Loucy (cell line): Measurements from ENCODE around the gene TAF4B.

Experiments
- H2AFZ ChIP-seq: fragments of 200-600 bp; sonication (generic); 2 replicates; pipeline ENCODE4 v1.6.0; 2016; ENCODE audit warnings: antibody characterized with exemption, mild to moderate bottlenecking, low read length, moderate library complexity
- H3F3A ChIP-seq: fragments of 200-600 bp; 2 replicates; pipeline ENCODE4 v1.6.0; 2016; ENCODE audit warnings: antibody characterized with exemption, low read depth, mild to moderate bottlenecking
- H3K27me3 ChIP-seq: fragments of 200-600 bp; sonication (generic); 2 replicates; pipeline ENCODE4 v1.6.1; 2014; ENCODE audit warnings: low read length, mild to moderate bottlenecking; ENCODE audit not compliant: insufficient read depth, poor library complexity, severe bottlenecking
- H3K36me3 ChIP-seq: fragments of 200-600 bp; sonication (generic); 2 replicates; pipeline ENCODE4 v1.6.1; 2016; ENCODE audit warnings: low read length; ENCODE audit not compliant: insufficient read depth
- H3K4me1 ChIP-seq: fragments of 200-600 bp; sonication (generic); 2 replicates; pipeline ENCODE4 v1.5.1; 2014; ENCODE audit warnings: low read length, mild to moderate bottlenecking; ENCODE audit not compliant: insufficient read depth, poor library complexity, severe bottlenecking
- H3K4me2 ChIP-seq: fragments of 200-600 bp; sonication (generic); 2 replicates; pipeline ENCODE4 v1.6.0; 2014; ENCODE audit warnings: antibody characterized with exemption, low read length, low read depth, mild to moderate bottlenecking; ENCODE audit not compliant: poor library complexity, severe bottlenecking
- H3K4me3 ChIP-seq: fragments of 200-600 bp; sonication (generic); 2 replicates; pipeline ENCODE4 v1.5.1; 2014; ENCODE audit warnings: low read length, mild to moderate bottlenecking, mixed read lengths; ENCODE audit not compliant: poor library complexity, severe bottlenecking
- H3K79me2 ChIP-seq: fragments of 200-600 bp; sonication (generic); 2 replicates; pipeline ENCODE4 v1.6.1; 2014; ENCODE audit warnings: low read length; ENCODE audit not compliant: insufficient read depth
- H3K9ac ChIP-seq: fragments of 200-600 bp; sonication (generic); 2 replicates; pipeline ENCODE4 v1.6.0; 2014; ENCODE audit warnings: mild to moderate bottlenecking, low read depth, low read length, moderate library complexity; ENCODE audit not compliant: poor library complexity, severe bottlenecking
- H3K9me2 ChIP-seq: fragments of 200-600 bp; sonication (generic); replicated peaks from 2 replicates; pipeline ENCODE4 v1.6.1; 2016; ENCODE audit warnings: low read depth, low read length, mixed read lengths
- H3K9me3 ChIP-seq: fragments of 200-600 bp; sonication (generic); 2 replicates; pipeline ENCODE4 v1.6.1; 2014; ENCODE audit warnings: mild to moderate bottlenecking, antibody characterized with exemption, low read length, low read depth; ENCODE audit not compliant: insufficient read depth
- H4K20me1 ChIP-seq: fragments of 200-600 bp; sonication (generic); 2 replicates; pipeline ENCODE4 v1.6.0; 2014; ENCODE audit warnings: antibody characterized with exemption, low read length, mild to moderate bottlenecking; ENCODE audit not compliant: insufficient read depth, poor library complexity, severe bottlenecking
- CTCF ChIP-seq: fragments of 200-600 bp; sonication (generic); conservative IDR thresholded peaks from 2 replicates; pipeline ENCODE4 v1.5.1; 2014; ENCODE audit warnings: mild to moderate bottlenecking, antibody characterized with exemption, low read length
- EZH2phosphoT487 ChIP-seq: fragments of 200-600 bp; IDR thresholded peaks from 2 replicates; pipeline ENCODE4 v1.6.1; 2018; ENCODE audit warnings: antibody characterized with exemption, mild to moderate bottlenecking, moderate library complexity, borderline replicate concordance

The TAF4B gene

DNA sequence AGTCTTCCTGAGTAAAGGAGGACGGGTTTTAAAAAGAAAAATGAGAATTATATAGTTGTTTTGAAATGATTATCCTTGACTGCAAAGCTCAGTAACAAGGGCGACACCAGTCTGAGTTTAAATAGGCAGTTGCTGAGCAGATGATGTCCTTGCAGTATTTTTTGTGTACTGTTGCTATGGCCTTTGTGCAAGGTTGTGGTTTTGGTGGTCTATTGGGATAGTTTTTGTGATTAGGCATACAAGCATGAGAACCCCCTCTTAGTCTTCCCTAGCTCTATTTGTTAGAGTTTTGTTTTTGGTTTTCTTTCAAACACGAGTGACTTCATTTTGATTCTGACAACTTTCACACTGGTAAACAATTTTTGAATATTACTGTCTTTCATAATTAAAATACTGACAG is 64.1 kb downstream of the TAF4B start:
- Histone ChIP-seq H3K4me2 (no peak overlapping the region), H3K9me2 (no peaks in the 10 kb centered on the region), H3K4me1 (peaks cover 8% of the 10 kb centered on the region), H3K36me3 (peaks cover 44% of the 10 kb centered on the region; the same call in 1 of the 2 replicates), H4K20me1 (no peaks in the 10 kb centered on the region), H3K4me3 (no peak overlapping the region), H3K9me3 (no peaks in the 10 kb centered on the region), H3K79me2 (no peaks in the 10 kb centered on the region), H3K9ac (no peak overlapping the region), H3F3A (no peaks in the 10 kb centered on the region), H3K27me3 (no peaks in the 10 kb centered on the region), H2AFZ (no peak overlapping the region)
- TF ChIP-seq EZH2phosphoT487 (no peak), CTCF (no peak)

DNA sequence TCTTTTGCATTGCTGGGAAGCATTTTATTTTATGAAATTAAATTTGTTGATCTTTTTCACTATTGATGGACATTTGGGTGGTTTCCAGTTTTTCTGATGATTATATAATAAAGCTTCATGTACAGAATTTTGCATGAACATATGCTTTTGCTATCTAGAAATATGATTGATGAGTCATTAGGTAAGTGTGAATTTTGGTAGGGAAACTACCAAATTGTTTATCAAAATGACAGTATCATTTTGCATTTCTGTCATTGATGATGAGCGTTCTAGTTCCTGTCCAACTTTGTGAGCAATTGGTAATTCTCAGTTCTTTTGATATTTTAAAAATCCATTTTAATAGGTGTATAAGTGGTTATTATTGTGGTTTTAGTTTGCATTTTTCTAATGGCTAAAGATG is 67.7 kb downstream of the TAF4B start:
- no peaks in the 10 kb centered on the region for H3K4me1 ChIP-seq
- H3K9ac ChIP-seq = no peak overlapping the region
- peaks cover 28% of the 10 kb centered on the region; the same call in 1 of the 2 replicates for H3K36me3 ChIP-seq
- H2AFZ ChIP-seq = no peak overlapping the region
- no peaks in the 10 kb centered on the region for H3K9me2 ChIP-seq
- H3K4me2 ChIP-seq = no peak overlapping the region
- H3K4me3 ChIP-seq = no peak overlapping the region
- no peaks in the 10 kb centered on the region for H3F3A ChIP-seq
- H3K79me2 ChIP-seq = no peaks in the 10 kb centered on the region
- H4K20me1 ChIP-seq = no peaks in the 10 kb centered on the region
- H3K27me3 ChIP-seq = no peaks in the 10 kb centered on the region
- TF ChIP-seq EZH2phosphoT487 (no peak), CTCF (no peak)
- no peaks in the 10 kb centered on the region for H3K9me3 ChIP-seq

DNA sequence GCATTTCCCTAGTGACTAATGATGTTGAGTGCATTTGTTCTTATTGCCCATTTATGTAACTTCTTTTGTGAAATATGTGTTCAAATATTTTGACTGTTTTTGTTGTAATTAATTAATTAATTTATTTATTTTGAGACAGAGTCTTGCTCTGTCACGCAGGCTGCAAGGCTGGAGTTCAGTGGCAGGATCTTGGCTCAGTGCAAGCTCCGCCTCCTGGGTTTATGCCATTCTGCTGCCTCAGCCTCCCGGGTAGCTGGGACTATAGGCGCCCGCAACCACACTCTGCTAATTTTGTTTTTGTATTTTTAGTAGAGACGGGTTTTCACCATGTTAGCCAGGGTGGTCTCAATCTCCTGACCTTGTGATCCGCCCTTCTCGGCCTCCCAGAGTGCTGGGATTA is 71.9 kb downstream of the TAF4B start:
- peaks cover 17% of the 10 kb centered on the region; the same call in 1 of the 2 replicates for H3K36me3 ChIP-seq
- no peaks in the 10 kb centered on the region for H3K79me2 ChIP-seq
- no peaks in the 10 kb centered on the region for H3K9me3 ChIP-seq
- no peak overlapping the region for H2AFZ ChIP-seq
- H3K4me1 ChIP-seq = no peaks in the 10 kb centered on the region
- H4K20me1 ChIP-seq = no peaks in the 10 kb centered on the region
- H3F3A ChIP-seq = no peaks in the 10 kb centered on the region
- H3K4me2 ChIP-seq = no peak overlapping the region
- no peaks in the 10 kb centered on the region for H3K27me3 ChIP-seq
- H3K4me3 ChIP-seq = no peak overlapping the region
- no peak for TF ChIP-seq CTCF
- TF ChIP-seq EZH2phosphoT487 = no peak
- no peak overlapping the region for H3K9ac ChIP-seq
- H3K9me2 ChIP-seq = no peaks in the 10 kb centered on the region
